Measurements from ENCODE around the gene BAHCC1. TPM values are rescaled to one million over a fixed set of nuclear protein-coding genes. Genes with fewer than 3 reads are reported as not detected.

The BAHCC1 gene
- total RNA-seq, 1 experiment from 2014 or later, result 9.9 TPM

DNA sequence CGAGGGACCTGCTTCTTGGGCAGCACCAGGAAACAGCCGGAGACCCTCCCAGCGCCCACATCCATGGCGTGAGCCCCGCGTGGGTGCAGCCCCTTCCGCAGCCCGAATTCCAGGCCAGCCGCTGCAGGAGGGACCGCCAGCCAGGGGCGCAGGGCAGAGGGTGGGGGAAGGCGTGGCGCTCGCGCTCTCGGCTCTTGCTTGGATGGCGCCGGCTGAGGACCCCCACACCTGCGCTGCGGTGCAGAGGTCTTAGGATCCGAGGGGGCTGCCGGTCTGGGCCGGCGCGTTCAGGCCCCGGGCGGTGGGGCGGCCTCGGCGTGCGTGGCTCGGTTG, 88.6 kb downstream of the BAHCC1 start:
- DNase-seq (no peak), ATAC-seq (no peak)
- H3K9me3 ChIP-seq (ENCODE audit: low read length), result no peaks in the 10 kb centered on the region
- peak overlapping the region; percentile 91 for H3K4me2 ChIP-seq (ENCODE audit: low read length)
- no peaks in the 10 kb centered on the region for H4K20me1 ChIP-seq (ENCODE audit: low read length)
- no peak for TF ChIP-seq EZH2 (IDR thresholded peaks at IDR 0.05; ENCODE audit: low read length, unreplicated experiment)
- TF ChIP-seq, protein P1, sequence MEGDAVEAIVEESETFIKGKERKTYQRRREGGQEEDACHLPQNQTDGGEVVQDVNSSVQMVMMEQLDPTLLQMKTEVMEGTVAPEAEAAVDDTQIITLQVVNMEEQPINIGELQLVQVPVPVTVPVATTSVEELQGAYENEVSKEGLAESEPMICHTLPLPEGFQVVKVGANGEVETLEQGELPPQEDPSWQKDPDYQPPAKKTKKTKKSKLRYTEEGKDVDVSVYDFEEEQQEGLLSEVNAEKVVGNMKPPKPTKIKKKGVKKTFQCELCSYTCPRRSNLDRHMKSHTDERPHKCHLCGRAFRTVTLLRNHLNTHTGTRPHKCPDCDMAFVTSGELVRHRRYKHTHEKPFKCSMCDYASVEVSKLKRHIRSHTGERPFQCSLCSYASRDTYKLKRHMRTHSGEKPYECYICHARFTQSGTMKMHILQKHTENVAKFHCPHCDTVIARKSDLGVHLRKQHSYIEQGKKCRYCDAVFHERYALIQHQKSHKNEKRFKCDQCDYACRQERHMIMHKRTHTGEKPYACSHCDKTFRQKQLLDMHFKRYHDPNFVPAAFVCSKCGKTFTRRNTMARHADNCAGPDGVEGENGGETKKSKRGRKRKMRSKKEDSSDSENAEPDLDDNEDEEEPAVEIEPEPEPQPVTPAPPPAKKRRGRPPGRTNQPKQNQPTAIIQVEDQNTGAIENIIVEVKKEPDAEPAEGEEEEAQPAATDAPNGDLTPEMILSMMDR (conservative IDR thresholded peaks at IDR 0.05; ENCODE audit: low read depth, low read length), result no peak
- TF ChIP-seq EZH2phosphoT487 (IDR thresholded peaks at IDR 0.05; ENCODE audit: borderline replicate concordance, low read length), result no peak
- H3F3A ChIP-seq (ENCODE audit: low read length, unreplicated experiment), result no peaks in the 10 kb centered on the region
- no peak overlapping the region; the same call in none of the 2 replicates for H3K4me3 ChIP-seq (ENCODE audit: low read length)
- BruUV-seq (replicated peaks), result no TSS peak
- POLR2A ChIA-PET (ENCODE audit: unreplicated experiment), result no interaction called here
- H2AFZ ChIP-seq (ENCODE audit: low read length), result peak overlapping the region; percentile 96
- no peaks in the 10 kb centered on the region for H3K36me3 ChIP-seq (ENCODE audit: low read depth, low read length)
- no peak overlapping the region for H3K9ac ChIP-seq (ENCODE audit: low read length)
- peaks cover 15% of the 10 kb centered on the region for H3K4me1 ChIP-seq (ENCODE audit: insufficient read depth, low read length)
- CTCF ChIA-PET, result interaction anchor here (1.0 kb wide), 1 partner anchor 245 kb away, joined by 3 read pairs; the partner anchor contains the start of genes NDUFAF8 and TEPSIN
- H3K79me2 ChIP-seq (ENCODE audit: low read length), result no peaks in the 10 kb centered on the region
- H3K9me2 ChIP-seq (replicated peaks; ENCODE audit: low read length), result no peaks in the 10 kb centered on the region
- H3K27me3 ChIP-seq (ENCODE audit: low read length), result no peaks in the 10 kb centered on the region
- intact Hi-C loops (cut with micrococcal nuclease), result loop anchor here (1.0 to 2.0 kb wide), 3 partner anchors 83 to 229 kb away; no protein-coding TSS in a partner anchor
- no peak overlapping the region for H3K27ac ChIP-seq (ENCODE audit: low read length)

DNA sequence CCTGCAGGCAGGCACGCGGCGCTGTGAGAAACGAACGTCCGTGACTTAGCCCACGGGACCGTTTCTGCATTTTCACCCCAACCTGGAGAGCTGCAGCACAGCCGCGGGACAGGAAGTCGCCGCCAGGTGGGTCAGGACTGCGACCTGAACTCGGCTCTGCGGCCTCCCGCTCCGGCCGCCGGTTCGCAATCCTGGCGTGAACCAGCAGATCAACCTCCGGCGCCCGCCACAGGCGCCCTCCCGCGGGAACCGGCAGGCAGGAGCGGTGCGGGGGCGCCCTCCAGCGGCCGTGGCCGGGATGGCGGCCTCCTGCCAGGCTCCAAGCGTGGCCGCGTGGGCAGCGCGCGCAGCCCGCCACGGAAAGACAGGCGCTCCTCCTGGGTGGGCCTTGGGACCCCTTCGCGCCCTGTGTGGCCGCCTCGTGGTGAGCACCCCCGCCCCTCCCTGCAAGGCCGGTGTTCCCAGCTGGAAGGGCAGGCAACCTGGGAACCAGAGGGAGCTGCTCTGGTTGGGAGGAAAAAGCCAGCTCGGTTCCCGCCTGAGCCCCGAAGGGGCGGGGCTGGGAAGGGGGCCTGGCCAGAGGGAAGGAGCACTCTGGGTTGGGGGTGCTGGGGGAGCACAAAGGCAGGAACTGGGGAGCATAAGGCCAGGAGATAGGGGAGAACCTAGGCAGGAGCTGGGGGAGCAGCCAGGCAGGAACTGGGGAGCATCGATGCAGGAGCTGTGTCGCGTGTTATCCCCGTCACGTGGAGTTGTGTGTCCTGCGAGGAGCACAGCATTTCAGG, 89.1 kb downstream of the BAHCC1 start:
- no peaks in the 10 kb centered on the region for H3K9me2 ChIP-seq (replicated peaks; ENCODE audit: low read length)
- H3F3A ChIP-seq (ENCODE audit: low read length, unreplicated experiment), result no peaks in the 10 kb centered on the region
- TF ChIP-seq EZH2 (IDR thresholded peaks at IDR 0.05; ENCODE audit: low read length, unreplicated experiment) (no peak), EZH2phosphoT487 (IDR thresholded peaks at IDR 0.05; ENCODE audit: borderline replicate concordance, low read length) (no peak)
- TF ChIP-seq, protein P1 (conservative IDR thresholded peaks at IDR 0.05; ENCODE audit: low read depth, low read length), result peak; percentile 92
- no peaks in the 10 kb centered on the region for H4K20me1 ChIP-seq (ENCODE audit: low read length)
- ChIA-PET POLR2A (ENCODE audit: unreplicated experiment) (interaction anchor here (0.5 to 1.0 kb wide), 3 partner anchors 28 to 251 kb away, joined by 5 to 12 read pairs (median 8); partner anchors contain the start of genes ACTG1 and BAHCC1), CTCF (interaction anchor here (0.6 to 1.5 kb wide), 12 partner anchors 25 to 245 kb away, joined by 3 to 10 read pairs (median 4); partner anchors contain the start of genes BAHCC1, NDUFAF8 and TEPSIN)
- no TSS peak for BruUV-seq (replicated peaks)
- H3K4me3 ChIP-seq (ENCODE audit: low read length), result peak overlapping the region; percentile 62
- no peaks in the 10 kb centered on the region for H3K36me3 ChIP-seq (ENCODE audit: low read depth, low read length)
- no peaks in the 10 kb centered on the region for H3K79me2 ChIP-seq (ENCODE audit: low read length)
- peak overlapping the region; percentile 76 for H3K9ac ChIP-seq (ENCODE audit: low read length)
- ATAC-seq, result peak; percentile 75
- intact Hi-C loops (cut with micrococcal nuclease), result loop anchor here (1.0 to 2.0 kb wide), 3 partner anchors 84 to 230 kb away; no protein-coding TSS in a partner anchor
- H2AFZ ChIP-seq (ENCODE audit: low read length), result peak overlapping the region; percentile 96
- no peaks in the 10 kb centered on the region for H3K27me3 ChIP-seq (ENCODE audit: low read length)
- peaks cover 15% of the 10 kb centered on the region for H3K4me1 ChIP-seq (ENCODE audit: insufficient read depth, low read length)
- H3K27ac ChIP-seq (ENCODE audit: low read length), result no peak overlapping the region
- peak overlapping the region; percentile 91 for H3K4me2 ChIP-seq (ENCODE audit: low read length)
- no peaks in the 10 kb centered on the region for H3K9me3 ChIP-seq (ENCODE audit: low read length)
- DNase-seq, result peak; percentile 89
